ENCODE results near the gene SLC1A2. TPM values are rescaled to one million over a fixed set of nuclear protein-coding genes. Genes with fewer than 3 reads are reported as not detected.

The SLC1A2 gene
- total RNA-seq, 1 donor from 2014 or later = 4.9 TPM

- Histone ChIP-seq H2AFZ (replicated peaks) (no peak overlapping the region), H3K36me3 (no peaks in the 10 kb centered on the region), H3K4me1 (peaks cover 9% of the 10 kb centered on the region), H3K4me2 (no peak overlapping the region), H3K9me3 (ENCODE audit: low read depth) (no peaks in the 10 kb centered on the region), H3F3A (ENCODE audit: low read depth) (no peaks in the 10 kb centered on the region), H3K79me2 (ENCODE audit: low read depth) (no peaks in the 10 kb centered on the region), H3K9ac (no peak overlapping the region), H4K20me1 (ENCODE audit: low read depth) (no peaks in the 10 kb centered on the region), H3K27me3 (no peaks in the 10 kb centered on the region), H3K27ac (no peak overlapping the region), H3K4me3 (no peak overlapping the region)
- TF ChIP-seq CTCF (IDR thresholded peaks at IDR 0.05) (no peak), EZH2 (IDR thresholded peaks at IDR 0.05) (no peak), EZH2phosphoT487 (IDR thresholded peaks at IDR 0.05) (no peak)
- peaks cover 3% of the 10 kb centered on the region for H3K9me3 Mint-ChIP-seq
- H3K27me3 Mint-ChIP-seq (ENCODE audit: insufficient read depth, low read depth) = peaks cover 2% of the 10 kb centered on the region
- H3K36me3 Mint-ChIP-seq = peaks cover 1% of the 10 kb centered on the region
- H3K4me1 Mint-ChIP-seq = peaks cover 12% of the 10 kb centered on the region
- no peak for DNase-seq (ENCODE audit: low spot score)
- H3K27ac Mint-ChIP-seq = peak overlapping the region; percentile 50
- H3K4me3 Mint-ChIP-seq = no peak overlapping the region
Measured at GRCh38 chr11:35340071-35340470, 79.3 kb downstream of the SLC1A2 start.

GRCh38 chr11:35338921-35339320, 80.4 kb downstream of the SLC1A2 start:
- Histone ChIP-seq H3K27ac (no peak overlapping the region), H4K20me1 (ENCODE audit: low read depth) (no peaks in the 10 kb centered on the region), H3K9me3 (ENCODE audit: low read depth) (no peaks in the 10 kb centered on the region), H3K4me1 (no peaks in the 10 kb centered on the region), H3K9ac (no peak overlapping the region), H2AFZ (replicated peaks) (no peak overlapping the region), H3K4me2 (no peak overlapping the region), H3F3A (ENCODE audit: low read depth) (no peaks in the 10 kb centered on the region), H3K27me3 (no peaks in the 10 kb centered on the region), H3K4me3 (no peak overlapping the region), H3K79me2 (ENCODE audit: low read depth) (no peaks in the 10 kb centered on the region), H3K36me3 (no peaks in the 10 kb centered on the region)
- H3K36me3 Mint-ChIP-seq = peaks cover 1% of the 10 kb centered on the region
- no peak for DNase-seq (ENCODE audit: low spot score)
- H3K27me3 Mint-ChIP-seq (ENCODE audit: insufficient read depth, low read depth) = peaks cover 2% of the 10 kb centered on the region
- H3K9me3 Mint-ChIP-seq = peaks cover 3% of the 10 kb centered on the region
- TF ChIP-seq EZH2phosphoT487 (IDR thresholded peaks at IDR 0.05) = no peak
- no peak for TF ChIP-seq EZH2 (IDR thresholded peaks at IDR 0.05)
- no peak for TF ChIP-seq CTCF (IDR thresholded peaks at IDR 0.05)
- no peak overlapping the region for H3K4me3 Mint-ChIP-seq
- H3K27ac Mint-ChIP-seq = no peak overlapping the region
- peaks cover under 1% of the 10 kb centered on the region for H3K4me1 Mint-ChIP-seq

- H3K9me3 Mint-ChIP-seq = peaks cover 3% of the 10 kb centered on the region
- no peak overlapping the region for H3K4me2 ChIP-seq
- no peaks in the 10 kb centered on the region for H3K4me1 ChIP-seq
- H3K9ac ChIP-seq = no peak overlapping the region
- H3K79me2 ChIP-seq (ENCODE audit: low read depth) = no peaks in the 10 kb centered on the region
- no peak overlapping the region for H3K4me3 ChIP-seq
- no peaks in the 10 kb centered on the region for H3K4me1 Mint-ChIP-seq
- H4K20me1 ChIP-seq (ENCODE audit: low read depth) = no peaks in the 10 kb centered on the region
- no peaks in the 10 kb centered on the region for H3K27me3 Mint-ChIP-seq (ENCODE audit: insufficient read depth, low read depth)
- H3K36me3 Mint-ChIP-seq = peaks cover 1% of the 10 kb centered on the region
- DNase-seq (ENCODE audit: low spot score) = no peak
- no peak overlapping the region for H3K27ac ChIP-seq
- H2AFZ ChIP-seq (replicated peaks) = no peak overlapping the region
- no peak overlapping the region for H3K4me3 Mint-ChIP-seq
- no peaks in the 10 kb centered on the region for H3K9me3 ChIP-seq (ENCODE audit: low read depth)
- H3F3A ChIP-seq (ENCODE audit: low read depth) = no peaks in the 10 kb centered on the region
- no peaks in the 10 kb centered on the region for H3K36me3 ChIP-seq
- no peak overlapping the region for H3K27ac Mint-ChIP-seq
- no peaks in the 10 kb centered on the region for H3K27me3 ChIP-seq
- TF ChIP-seq CTCF (IDR thresholded peaks at IDR 0.05) (no peak), EZH2phosphoT487 (IDR thresholded peaks at IDR 0.05) (no peak), EZH2 (IDR thresholded peaks at IDR 0.05) (no peak)
Measured at GRCh38 chr11:35337914-35338305, 81.4 kb downstream of the SLC1A2 start.

All from neural progenitor cell (in vitro differentiated cells).